SJCRH30 (cell line): ENCODE data around the gene DPEP2NB. TPM values are rescaled to one million over a fixed set of nuclear protein-coding genes. Genes with fewer than 3 reads are reported as not detected.
A peak's percentile ranks its signal among the peaks of the same experiment; 100 is the strongest.

ENCODE experiments used
- DNase-seq, 2 experiments: peaks; one replicate each; pipeline ENCODE4 v3.0.0-alpha.2; 2015 to 2020
- H3K27ac ChIP-seq: fragments of 250-450 bp; sonication (Bioruptor Pico); 2 replicates; pipeline ENCODE4 v1.5.1; 2020; ENCODE audit warnings: mild to moderate bottlenecking, moderate library complexity
- H3K27me3 ChIP-seq: fragments of 250-450 bp; sonication (Bioruptor Pico); 2 replicates; pipeline ENCODE4 v1.5.1; 2020; ENCODE audit warnings: mild to moderate bottlenecking, moderate library complexity
- H3K36me3 ChIP-seq: fragments of 250-450 bp; sonication (Bioruptor Pico); 2 replicates; pipeline ENCODE4 v1.5.1; 2020; ENCODE audit warnings: mild to moderate bottlenecking, moderate library complexity
- H3K4me1 ChIP-seq: fragments of 250-450 bp; sonication (Bioruptor Pico); 2 replicates; pipeline ENCODE4 v1.5.1; 2020; ENCODE audit warnings: mild to moderate bottlenecking, moderate library complexity
- H3K4me3 ChIP-seq: fragments of 250-450 bp; sonication (Bioruptor Pico); 2 replicates; pipeline ENCODE4 v1.5.1; 2020; ENCODE audit warnings: mild to moderate bottlenecking, moderate library complexity
- H3K9me3 ChIP-seq: fragments of 250-450 bp; sonication (Bioruptor Pico); replicated peaks from 2 replicates; pipeline ENCODE4 v1.5.1; 2020; ENCODE audit warnings: mild to moderate bottlenecking, moderate library complexity
- total RNA-seq: library from RNA; depleted of rRNA; stranded (reverse); fragments of >200 nt; shearing (Covaris generic); gene quantifications from 2 replicates; pipeline ENCODE4 v1.2.3, GENCODE V29; 2014; rRNA removed

Gene DPEP2NB, protein sequence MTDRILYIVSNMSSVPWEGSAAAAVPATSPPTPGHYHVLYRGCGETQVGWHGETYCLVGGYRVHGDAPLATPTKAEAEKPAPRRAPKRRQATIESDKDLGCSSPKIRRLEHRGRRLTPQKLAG
- not detected in 2 replicates for total RNA-seq

DNA sequence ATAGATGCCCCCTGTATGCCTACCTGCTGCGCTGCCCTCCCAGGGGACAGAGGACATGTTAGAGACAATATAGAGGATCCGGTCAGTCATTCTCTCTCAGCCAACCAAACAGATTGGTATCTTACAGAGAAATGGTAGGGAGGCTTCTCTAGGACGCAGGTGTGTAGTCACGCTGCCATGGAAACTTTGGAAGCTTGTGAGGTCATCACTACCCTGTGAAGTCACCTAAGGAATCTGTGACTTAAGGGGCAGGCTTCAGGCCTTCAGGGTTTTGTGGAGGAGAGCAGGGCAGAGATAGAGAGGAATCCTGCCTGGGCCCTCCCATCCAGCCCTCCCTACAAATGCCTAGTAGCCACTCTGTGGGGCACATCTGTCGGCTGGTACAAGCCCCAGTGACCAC lies at the start of gene DPEP2NB:
Gene DPEP2NB (minus strand): TSS at position 231 of the 400 bp plus-strand sequence. CDS start 141 bp downstream, at position 90.
- Histone ChIP-seq H3K27me3 (no peaks in the 10 kb centered on the region), H3K4me3 (no peak within 1 kb of the TSS), H3K36me3 (no peaks in the 10 kb centered on the region), H3K9me3 (no peaks in the 10 kb centered on the region), H3K27ac (no peak within 1 kb of the TSS), H3K4me1 (no peaks in the 10 kb centered on the region)
- DNase-seq = no peak

DNA sequence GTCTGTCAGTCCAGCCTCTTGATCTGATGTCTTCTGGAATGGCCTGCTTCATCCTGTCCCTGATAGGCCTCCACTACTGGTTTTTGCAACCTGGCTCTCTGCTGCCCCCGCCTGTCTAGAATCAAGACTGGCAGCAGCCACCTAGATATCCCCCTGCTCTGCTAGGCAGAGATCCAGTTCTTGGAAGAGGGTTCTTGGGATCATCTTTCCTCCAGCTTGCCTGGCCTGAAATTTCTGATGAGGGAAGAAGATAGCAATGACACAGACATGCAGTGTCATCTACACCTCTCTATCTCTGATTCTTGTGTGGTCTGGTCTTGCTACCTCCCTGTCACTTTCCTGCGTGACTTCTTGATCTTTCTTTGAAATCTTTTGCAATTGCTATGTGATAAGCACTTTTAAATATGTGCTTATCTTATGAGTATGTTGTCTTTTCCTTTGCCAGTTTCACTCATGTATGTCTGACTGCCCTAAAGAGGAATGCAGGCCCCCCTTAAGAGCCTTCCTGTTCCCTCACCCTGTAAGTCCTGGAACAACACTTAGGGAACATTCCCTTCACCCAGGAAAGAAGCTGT lies 49.2 kb upstream of the DPEP2NB start:
- Histone ChIP-seq H3K4me3 (no peak overlapping the region), H3K9me3 (no peaks in the 10 kb centered on the region), H3K36me3 (no peaks in the 10 kb centered on the region), H3K27ac (no peak overlapping the region), H3K4me1 (peaks cover 19% of the 10 kb centered on the region), H3K27me3 (no peaks in the 10 kb centered on the region)
- peak; percentile 67 to 76 for DNase-seq

DNA sequence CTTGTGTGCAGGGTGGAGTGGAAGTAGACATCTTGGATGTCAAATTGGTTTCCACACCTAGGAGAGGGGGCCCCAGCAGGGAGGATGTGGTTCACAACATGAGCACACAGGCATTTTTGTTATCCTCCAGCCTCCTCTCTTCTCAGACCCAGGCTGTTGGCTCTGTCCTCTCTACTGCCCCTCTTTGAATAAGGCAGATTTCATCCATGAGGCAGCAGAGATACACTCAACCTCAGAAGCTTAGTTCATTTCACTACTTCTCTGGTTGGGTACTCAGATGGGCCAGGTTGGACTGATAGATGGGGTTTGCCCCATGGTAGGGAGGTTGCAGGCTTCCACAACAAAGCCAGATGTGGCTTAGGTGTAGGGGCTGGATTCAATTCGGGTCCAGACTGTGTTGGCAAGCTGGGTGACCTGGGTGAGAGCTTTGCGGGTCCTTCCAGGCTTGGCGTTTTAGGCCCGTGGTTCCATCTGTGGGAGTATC lies 47.2 kb upstream of the DPEP2NB start:
- H3K27ac ChIP-seq = no peak overlapping the region
- DNase-seq = no peak
- H3K4me3 ChIP-seq = no peak overlapping the region
- H3K9me3 ChIP-seq = no peaks in the 10 kb centered on the region
- H3K27me3 ChIP-seq = no peaks in the 10 kb centered on the region
- H3K4me1 ChIP-seq = peaks cover 5% of the 10 kb centered on the region
- H3K36me3 ChIP-seq = no peaks in the 10 kb centered on the region

DNA sequence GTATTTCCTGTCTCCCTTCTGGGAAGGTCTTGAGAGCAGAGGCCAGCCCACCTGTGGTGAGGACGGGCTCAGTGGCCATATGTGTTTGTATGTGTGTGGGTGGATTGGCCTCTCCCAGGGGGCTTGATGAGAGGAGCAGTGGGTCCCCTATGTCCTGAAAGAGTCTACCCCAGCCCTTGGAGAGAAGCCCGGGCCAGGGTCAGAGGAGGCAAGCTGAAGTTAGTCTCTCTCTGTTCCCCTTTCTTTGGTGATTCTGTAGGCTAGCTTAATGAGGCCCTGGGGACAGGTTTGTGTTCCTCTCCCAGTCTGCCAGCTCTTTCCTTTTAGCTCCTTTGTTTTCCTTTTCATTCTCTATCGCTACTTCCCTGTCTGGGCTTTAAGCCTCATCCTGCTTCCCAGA lies 45.7 kb upstream of the DPEP2NB start:
- Histone ChIP-seq H3K36me3 (no peaks in the 10 kb centered on the region; the same call in 1 of the 2 replicates), H3K9me3 (no peaks in the 10 kb centered on the region), H3K4me3 (no peak overlapping the region), H3K27me3 (no peaks in the 10 kb centered on the region), H3K4me1 (no peaks in the 10 kb centered on the region), H3K27ac (no peak overlapping the region)
- DNase-seq = no peak

DNA sequence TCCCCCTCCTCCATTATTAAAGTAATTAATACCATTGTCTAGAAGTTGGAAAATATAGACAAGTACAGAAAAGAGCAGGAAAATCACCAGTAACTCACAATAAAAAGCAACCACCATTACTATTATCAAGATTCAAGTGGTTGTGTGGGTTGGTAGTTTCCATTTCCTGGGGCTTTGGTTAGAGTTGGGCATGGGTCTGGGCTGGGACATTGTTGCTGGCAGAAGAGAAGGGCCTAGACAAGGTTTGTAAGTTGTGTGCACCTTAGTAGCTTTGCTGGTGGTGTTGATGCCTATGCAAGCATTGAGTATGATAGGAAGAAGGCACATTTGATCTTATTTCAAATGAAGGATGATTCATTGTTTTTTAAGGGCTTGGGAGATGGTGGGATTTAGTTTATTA lies 44.1 kb upstream of the DPEP2NB start:
- H3K27me3 ChIP-seq = no peaks in the 10 kb centered on the region
- H3K4me1 ChIP-seq = no peaks in the 10 kb centered on the region
- no peak overlapping the region for H3K4me3 ChIP-seq
- H3K27ac ChIP-seq = no peak overlapping the region
- H3K9me3 ChIP-seq = no peaks in the 10 kb centered on the region
- DNase-seq = no peak
- no peaks in the 10 kb centered on the region; the same call in 1 of the 2 replicates for H3K36me3 ChIP-seq

DNA sequence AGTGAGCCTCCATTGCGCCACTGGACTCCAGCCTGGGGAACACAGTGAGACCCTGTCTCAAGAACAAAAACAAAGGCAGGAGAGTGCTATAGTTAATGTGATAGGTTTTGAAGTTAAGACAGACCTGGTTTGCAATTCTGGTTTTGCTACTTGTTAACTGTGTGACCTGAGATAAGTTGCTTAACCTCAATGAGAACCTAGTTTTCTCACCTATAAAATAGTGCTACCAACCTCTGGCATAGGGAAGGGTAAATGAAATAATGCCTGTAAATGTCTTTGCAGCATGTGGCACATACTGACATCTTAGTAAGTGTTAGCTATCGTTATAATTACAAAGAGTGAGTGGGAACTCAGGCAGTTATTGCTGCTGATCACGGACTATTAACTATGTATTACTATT lies 39.7 kb upstream of the DPEP2NB start:
- no peak for DNase-seq
- Histone ChIP-seq H3K36me3 (no peaks in the 10 kb centered on the region; the same call in 1 of the 2 replicates), H3K4me1 (no peaks in the 10 kb centered on the region), H3K4me3 (no peak overlapping the region), H3K27ac (no peak overlapping the region), H3K27me3 (no peaks in the 10 kb centered on the region), H3K9me3 (no peaks in the 10 kb centered on the region)

DNA sequence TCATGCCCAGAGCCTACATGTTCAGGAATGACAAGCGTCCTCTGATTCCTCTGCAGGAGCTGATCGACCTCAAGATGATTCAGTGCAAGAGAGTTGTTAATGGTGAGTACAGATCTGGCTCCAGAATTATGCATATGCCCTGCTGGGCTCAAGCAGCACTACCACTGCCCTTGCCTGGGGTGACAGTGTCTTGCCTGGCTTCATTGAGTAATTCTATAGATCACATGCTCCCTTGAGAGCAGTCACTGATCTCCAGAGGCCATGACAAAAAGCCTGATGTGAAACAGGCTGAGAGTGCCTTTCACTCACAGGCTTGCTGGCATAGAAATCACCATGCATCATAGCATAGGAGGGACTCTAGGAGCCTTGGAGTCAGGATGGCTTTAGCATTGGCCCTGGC lies 33.7 kb upstream of the DPEP2NB start:
- Histone ChIP-seq H3K9me3 (no peaks in the 10 kb centered on the region), H3K36me3 (no peaks in the 10 kb centered on the region), H3K27me3 (no peaks in the 10 kb centered on the region), H3K4me1 (no peaks in the 10 kb centered on the region), H3K27ac (no peak overlapping the region), H3K4me3 (no peak overlapping the region)
- no peak for DNase-seq

DNA sequence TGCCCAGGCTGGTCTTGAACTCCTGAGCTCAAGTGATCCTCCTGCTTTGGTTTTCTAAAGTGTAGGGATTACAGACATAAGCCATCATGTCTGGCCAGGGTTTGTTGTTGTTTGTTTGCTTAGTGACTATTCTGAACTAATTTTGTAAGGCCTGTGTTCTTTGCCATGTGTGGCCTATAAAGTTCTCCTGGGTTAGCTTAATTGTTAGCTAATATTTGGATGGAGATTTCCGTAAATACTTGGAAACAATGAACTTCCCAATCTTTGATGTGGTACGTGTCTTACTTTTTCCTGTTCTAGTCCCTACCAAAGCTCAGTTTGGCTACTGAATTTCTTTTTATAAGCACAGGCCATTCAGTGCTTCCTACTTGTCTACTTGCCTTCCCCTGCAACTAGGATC lies 32.3 kb upstream of the DPEP2NB start:
- Histone ChIP-seq H3K9me3 (no peaks in the 10 kb centered on the region), H3K27me3 (no peaks in the 10 kb centered on the region), H3K27ac (no peak overlapping the region), H3K4me3 (no peak overlapping the region), H3K36me3 (no peaks in the 10 kb centered on the region), H3K4me1 (no peaks in the 10 kb centered on the region)
- no peak for DNase-seq

DNA sequence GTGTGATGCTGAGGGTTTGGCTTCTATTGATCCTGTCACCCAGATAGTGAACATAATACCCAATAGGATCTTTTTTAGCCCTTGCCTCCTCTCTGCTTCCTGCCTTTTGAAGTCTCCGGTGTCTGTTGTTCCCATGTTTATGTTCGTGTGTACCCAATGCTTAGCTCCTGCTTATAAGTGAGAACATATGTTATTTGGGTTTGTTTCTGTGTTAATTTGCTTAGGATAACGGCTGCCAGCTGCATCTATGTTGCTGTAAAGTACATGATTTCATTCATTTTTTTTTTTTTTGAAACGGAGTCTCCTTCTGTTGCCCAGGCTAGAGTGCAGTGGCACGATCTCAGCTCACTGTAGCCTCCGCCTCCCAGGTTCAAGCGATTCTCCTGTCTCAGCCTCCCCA lies 30.4 kb upstream of the DPEP2NB start:
- H3K9me3 ChIP-seq = no peaks in the 10 kb centered on the region
- H3K4me1 ChIP-seq = no peaks in the 10 kb centered on the region
- H3K27me3 ChIP-seq = no peaks in the 10 kb centered on the region
- H3K4me3 ChIP-seq = no peak overlapping the region
- DNase-seq = no peak
- H3K36me3 ChIP-seq = no peaks in the 10 kb centered on the region
- H3K27ac ChIP-seq = no peak overlapping the region

DNA sequence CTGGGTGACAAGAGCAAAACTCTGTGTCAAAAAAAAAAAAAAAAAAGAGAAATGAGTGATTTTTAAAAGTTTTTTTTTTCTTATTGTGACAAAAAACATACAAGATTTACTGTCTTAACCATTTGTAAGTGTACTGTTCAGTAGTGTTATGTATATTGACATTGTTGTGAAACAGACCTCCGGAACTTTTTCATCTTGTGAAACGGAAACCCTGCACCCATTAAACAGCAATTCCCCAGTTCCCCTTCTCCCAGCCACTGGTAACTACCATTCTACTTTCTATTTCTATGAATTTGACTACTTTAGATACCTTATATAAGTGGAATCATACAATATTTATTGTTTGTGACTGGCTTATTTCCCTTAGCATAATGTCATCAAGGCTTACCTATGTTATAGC lies 26.1 kb upstream of the DPEP2NB start:
- Histone ChIP-seq H3K27ac (no peak overlapping the region), H3K9me3 (no peaks in the 10 kb centered on the region), H3K36me3 (0 out of 2 replicates have a peak, but pooled peaks cover 2% of the 10 kb centered on the region), H3K4me1 (no peaks in the 10 kb centered on the region), H3K27me3 (no peaks in the 10 kb centered on the region), H3K4me3 (no peak overlapping the region)
- no peak for DNase-seq

DNA sequence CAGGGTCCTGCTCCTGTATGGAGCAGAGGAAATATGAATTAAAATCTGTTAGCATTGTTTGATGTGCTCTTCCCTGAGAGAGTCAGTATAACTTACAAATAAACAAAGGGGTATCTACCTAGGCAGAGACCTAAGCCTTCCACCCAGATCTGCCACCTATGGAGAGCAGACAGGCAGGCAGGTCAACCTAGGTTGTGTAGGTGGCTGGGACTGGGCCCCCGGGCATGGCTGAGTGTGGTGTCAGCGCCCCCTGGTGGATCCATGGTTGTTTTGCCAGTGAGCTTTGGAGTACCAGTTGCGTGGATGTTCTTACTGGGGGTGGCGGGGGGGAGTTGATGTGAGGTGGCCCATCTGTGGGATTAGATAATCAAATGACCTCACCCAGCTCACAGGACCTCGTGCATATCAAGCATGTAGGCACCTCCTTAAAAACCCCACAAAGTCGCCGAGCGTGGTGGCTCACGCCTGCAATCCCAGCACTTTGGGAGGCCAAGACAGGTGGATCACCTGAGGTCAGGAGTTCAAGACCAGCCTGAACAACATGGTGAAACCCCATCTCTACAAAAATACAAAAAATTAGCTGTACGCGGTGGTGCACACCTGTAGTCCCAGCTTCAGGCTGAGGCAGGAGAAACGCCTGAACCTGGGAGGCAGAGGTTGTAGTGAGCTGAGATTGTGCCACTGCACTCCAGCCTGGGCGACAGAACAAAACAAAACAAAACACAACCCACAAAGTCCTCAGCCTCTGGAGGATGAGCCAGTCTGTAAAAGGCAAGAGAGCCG lies 25.0 kb upstream of the DPEP2NB start:
- Histone ChIP-seq H3K36me3 (0 out of 2 replicates have a peak, but pooled peaks cover 2% of the 10 kb centered on the region), H3K27ac (no peak overlapping the region), H3K4me1 (no peaks in the 10 kb centered on the region), H3K9me3 (no peaks in the 10 kb centered on the region), H3K4me3 (no peak overlapping the region), H3K27me3 (no peaks in the 10 kb centered on the region)
- peak; percentile 54 to 78 for DNase-seq

DNA sequence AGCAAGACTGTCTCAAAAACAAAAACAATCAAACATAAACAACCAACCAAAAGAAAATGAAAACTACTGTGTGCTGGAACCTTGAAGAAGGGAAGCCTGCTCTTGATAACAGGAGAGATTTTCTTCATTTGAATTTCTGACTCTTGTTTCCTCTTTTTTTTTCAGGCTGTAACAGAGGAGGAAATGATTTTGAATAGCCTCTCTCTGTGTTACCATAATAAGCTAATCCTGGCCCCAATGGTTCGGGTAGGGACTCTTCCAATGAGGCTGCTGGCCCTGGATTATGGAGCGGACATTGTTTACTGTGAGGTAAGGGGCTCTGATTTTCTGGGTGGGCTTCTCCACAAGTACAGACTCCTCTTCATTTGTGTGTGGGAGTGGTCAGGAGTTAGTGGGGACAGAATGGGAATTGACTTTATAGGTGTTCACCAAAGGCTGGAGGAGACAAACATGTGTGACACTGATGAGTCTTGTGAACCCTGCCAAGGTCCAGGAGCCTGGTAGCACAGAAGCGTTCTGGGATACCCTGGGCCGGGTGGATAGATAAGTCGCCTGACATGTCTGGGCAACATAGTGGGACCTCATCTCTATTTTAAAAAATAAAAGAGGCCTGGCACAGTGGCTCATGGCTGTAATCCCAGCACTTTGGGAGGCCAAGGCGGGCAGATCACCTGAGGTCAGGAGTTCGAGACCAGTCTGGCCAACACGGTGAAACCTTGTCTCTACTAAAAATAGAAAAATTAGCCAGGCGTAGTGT lies 22.3 kb upstream of the DPEP2NB start:
- H3K27me3 ChIP-seq = no peaks in the 10 kb centered on the region
- no peaks in the 10 kb centered on the region for H3K4me1 ChIP-seq
- no peak for DNase-seq
- no peak overlapping the region for H3K4me3 ChIP-seq
- H3K36me3 ChIP-seq = 0 out of 2 replicates have a peak, but pooled peaks cover 2% of the 10 kb centered on the region
- H3K27ac ChIP-seq = no peak overlapping the region
- H3K9me3 ChIP-seq = no peaks in the 10 kb centered on the region

DNA sequence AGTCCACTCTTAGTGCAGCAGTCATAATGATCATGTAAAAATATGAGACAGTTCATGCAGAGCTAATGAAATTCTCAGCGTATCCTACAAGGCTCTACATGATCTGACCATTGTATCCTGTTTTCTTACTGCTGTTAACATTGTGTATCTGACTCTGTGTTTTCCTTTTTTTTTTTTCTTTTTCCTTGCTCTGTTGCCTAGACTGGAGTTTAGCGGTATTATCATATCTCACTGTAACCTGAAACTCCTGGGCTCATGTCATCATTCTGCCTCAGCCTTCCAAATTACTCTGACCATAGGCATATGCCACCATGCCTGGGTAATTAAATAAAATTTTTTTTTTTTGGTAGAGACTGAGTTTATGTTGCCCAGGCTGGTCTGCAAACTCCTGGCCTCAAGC lies 19.5 kb upstream of the DPEP2NB start:
- no peaks in the 10 kb centered on the region for H3K36me3 ChIP-seq
- H3K27ac ChIP-seq = no peak overlapping the region
- no peaks in the 10 kb centered on the region for H3K9me3 ChIP-seq
- no peaks in the 10 kb centered on the region for H3K4me1 ChIP-seq
- DNase-seq = no peak
- H3K4me3 ChIP-seq = no peak overlapping the region
- H3K27me3 ChIP-seq = no peaks in the 10 kb centered on the region

DNA sequence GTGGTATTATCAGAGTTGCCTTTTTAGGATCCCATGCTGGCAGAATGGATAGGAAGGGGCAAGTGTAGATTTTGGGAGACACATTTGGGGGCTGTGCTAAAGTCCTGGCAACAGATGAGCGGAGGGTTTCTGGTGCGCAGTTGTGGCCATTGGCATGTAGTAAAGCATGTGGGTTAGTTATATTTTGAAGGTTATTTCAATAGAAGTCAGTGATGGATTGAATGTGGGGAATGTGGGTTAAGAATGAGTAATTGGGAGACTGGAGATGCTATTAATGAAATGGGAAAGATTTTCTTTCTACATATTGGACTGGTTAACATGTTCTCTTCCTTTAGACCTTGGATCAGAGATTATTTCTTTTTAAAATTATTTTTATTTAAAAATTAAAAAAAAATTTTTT lies 17.4 kb upstream of the DPEP2NB start:
- H3K4me1 ChIP-seq = no peaks in the 10 kb centered on the region
- H3K9me3 ChIP-seq = no peaks in the 10 kb centered on the region
- H3K36me3 ChIP-seq = no peaks in the 10 kb centered on the region
- H3K4me3 ChIP-seq = no peak overlapping the region
- H3K27me3 ChIP-seq = no peaks in the 10 kb centered on the region
- H3K27ac ChIP-seq = no peak overlapping the region
- no peak for DNase-seq

DNA sequence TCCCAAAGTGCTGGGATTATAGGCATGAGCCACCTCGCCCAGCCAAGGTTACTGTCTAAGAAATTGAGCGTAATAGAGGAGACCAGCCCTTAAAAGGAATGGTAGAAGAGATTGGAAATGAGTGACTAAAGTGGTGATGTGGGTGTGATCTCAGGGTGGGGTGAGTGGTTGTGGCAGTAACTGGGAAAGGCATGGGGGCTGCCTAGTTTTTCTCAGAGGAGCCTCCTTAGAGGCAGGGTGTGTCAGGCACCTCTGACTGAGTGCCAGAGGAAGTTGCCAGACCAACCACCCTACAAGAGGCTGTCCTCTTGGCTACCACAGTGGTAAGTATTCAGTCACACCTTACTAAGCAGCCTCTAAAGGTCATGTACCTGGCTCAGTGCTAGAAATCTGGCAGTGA lies 16.2 kb upstream of the DPEP2NB start:
- Histone ChIP-seq H3K4me1 (no peaks in the 10 kb centered on the region), H3K27me3 (no peaks in the 10 kb centered on the region), H3K4me3 (no peak overlapping the region), H3K9me3 (no peaks in the 10 kb centered on the region), H3K27ac (no peak overlapping the region), H3K36me3 (no peaks in the 10 kb centered on the region)
- no peak for DNase-seq
